Neural progenitor cell (in vitro differentiated cells): ENCODE data around the gene PTHLH.

ENCODE experiments used
- CTCF ChIP-seq: fragments of 200-600 bp; sonication (generic); IDR thresholded peaks from 2 replicates; pipeline ENCODE4 v1.5.1; 2017; ENCODE audit warnings: antibody characterized with exemption, mild to moderate bottlenecking
- EZH2phosphoT487 ChIP-seq: fragments of 200-600 bp; sonication (generic); IDR thresholded peaks from 2 replicates; pipeline ENCODE4 v1.6.1; 2017; ENCODE audit warnings: antibody characterized with exemption

DNA sequence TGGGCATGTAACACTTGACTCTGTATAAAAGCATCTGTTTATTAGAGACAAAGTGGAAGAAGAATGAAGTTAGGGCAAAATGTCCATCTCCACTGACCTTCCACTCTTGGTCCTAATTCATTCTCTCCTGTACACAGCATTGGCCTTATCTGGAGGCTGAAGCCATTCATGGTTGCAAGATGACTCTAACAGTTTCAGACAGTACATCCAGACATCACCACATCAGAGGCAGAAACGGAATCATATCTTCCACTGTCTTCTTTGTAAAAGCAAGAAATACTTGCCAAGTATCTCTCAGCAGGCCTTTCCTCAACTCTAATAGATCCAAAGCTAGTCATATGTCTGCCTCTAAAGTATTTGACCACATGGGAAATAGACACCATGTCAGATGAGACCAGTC lies 41.1 kb downstream of the PTHLH start:
- no peak for TF ChIP-seq CTCF
- TF ChIP-seq EZH2phosphoT487 = no peak
